MM.1S (cell line): ENCODE measurements around the gene SPRR3.

Experiments
- EZH2phosphoT487 ChIP-seq: fragments of 300-600 bp; sonication (generic); IDR thresholded peaks from 2 replicates; pipeline ENCODE4 v1.6.1; 2018; ENCODE audit warnings: antibody characterized with exemption, low read length
- TF ChIP-seq, protein P1 (sequence below): fragments of 300-600 bp; sonication (generic); IDR thresholded peaks from 2 replicates; pipeline ENCODE4 v1.5.1; 2016; ENCODE audit warnings: antibody characterized with exemption, low read length, mixed read lengths

DNA sequence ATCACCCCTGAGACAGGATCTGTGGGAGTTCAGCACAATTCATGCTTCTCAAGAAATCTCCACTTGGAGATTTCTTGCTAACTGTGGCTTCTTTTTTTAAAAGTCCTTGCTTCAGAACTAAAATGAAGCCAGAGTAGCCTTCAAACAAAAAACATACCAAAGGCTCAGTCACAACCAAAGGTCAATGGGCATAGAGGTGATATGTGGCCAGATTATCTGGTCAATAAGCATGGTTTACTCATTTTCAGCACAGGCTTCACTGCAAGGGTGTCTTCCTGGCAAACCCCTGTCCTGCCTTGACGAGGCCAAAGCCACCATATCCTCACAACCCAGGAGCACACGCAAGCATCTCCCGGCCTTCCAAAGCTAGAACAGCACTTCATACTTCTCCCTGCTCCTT lies 42.3 kb upstream of the SPRR3 start:
- TF ChIP-seq EZH2phosphoT487, result no peak
- TF ChIP-seq, protein P1, sequence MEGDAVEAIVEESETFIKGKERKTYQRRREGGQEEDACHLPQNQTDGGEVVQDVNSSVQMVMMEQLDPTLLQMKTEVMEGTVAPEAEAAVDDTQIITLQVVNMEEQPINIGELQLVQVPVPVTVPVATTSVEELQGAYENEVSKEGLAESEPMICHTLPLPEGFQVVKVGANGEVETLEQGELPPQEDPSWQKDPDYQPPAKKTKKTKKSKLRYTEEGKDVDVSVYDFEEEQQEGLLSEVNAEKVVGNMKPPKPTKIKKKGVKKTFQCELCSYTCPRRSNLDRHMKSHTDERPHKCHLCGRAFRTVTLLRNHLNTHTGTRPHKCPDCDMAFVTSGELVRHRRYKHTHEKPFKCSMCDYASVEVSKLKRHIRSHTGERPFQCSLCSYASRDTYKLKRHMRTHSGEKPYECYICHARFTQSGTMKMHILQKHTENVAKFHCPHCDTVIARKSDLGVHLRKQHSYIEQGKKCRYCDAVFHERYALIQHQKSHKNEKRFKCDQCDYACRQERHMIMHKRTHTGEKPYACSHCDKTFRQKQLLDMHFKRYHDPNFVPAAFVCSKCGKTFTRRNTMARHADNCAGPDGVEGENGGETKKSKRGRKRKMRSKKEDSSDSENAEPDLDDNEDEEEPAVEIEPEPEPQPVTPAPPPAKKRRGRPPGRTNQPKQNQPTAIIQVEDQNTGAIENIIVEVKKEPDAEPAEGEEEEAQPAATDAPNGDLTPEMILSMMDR, result no peak
